ENCODE measurements around the gene FGD4.

GRCh38 chr12:32611986-32612385 lies 212.6 kb downstream of the FGD4 start:
- TF ChIP-seq CTCF (IDR thresholded peaks at IDR 0.05), result no peak
- no peak for TF ChIP-seq POLR2A (IDR thresholded peaks at IDR 0.05)
- no peak for TF ChIP-seq POLR2AphosphoS5 (IDR thresholded peaks at IDR 0.05)
